Measurements from ENCODE around the gene MAN2A1.

The MAN2A1 gene

GRCh38 chr5:109900461-109900860, 210.7 kb downstream of the MAN2A1 start:
- Histone ChIP-seq H3K4me1 (ENCODE audit: control insufficient read depth, insufficient read depth, low read length) (no peaks in the 10 kb centered on the region), H3K4me3 (ENCODE audit: low read length) (no peak overlapping the region), H3K27me3 (ENCODE audit: control insufficient read depth, insufficient read depth, low read length) (no peaks in the 10 kb centered on the region), H3K27ac (ENCODE audit: low read depth, low read length) (no peak overlapping the region), H3K36me3 (ENCODE audit: control insufficient read depth, insufficient read depth, low read length) (no peaks in the 10 kb centered on the region), H3K9ac (ENCODE audit: low read length) (no peak overlapping the region)

GRCh38 chr5:109900911-109901627, 211.3 kb downstream of the MAN2A1 start:
- no peak overlapping the region for H3K9ac ChIP-seq (ENCODE audit: low read length)
- no peak overlapping the region for H3K4me3 ChIP-seq (ENCODE audit: low read length)
- no peaks in the 10 kb centered on the region for H3K27me3 ChIP-seq (ENCODE audit: control insufficient read depth, insufficient read depth, low read length)
- no peaks in the 10 kb centered on the region for H3K36me3 ChIP-seq (ENCODE audit: control insufficient read depth, insufficient read depth, low read length)
- no peaks in the 10 kb centered on the region for H3K4me1 ChIP-seq (ENCODE audit: control insufficient read depth, insufficient read depth, low read length)
- no peak overlapping the region for H3K27ac ChIP-seq (ENCODE audit: low read depth, low read length)

- Histone ChIP-seq H3K27me3 (ENCODE audit: control insufficient read depth, insufficient read depth, low read length) (no peaks in the 10 kb centered on the region), H3K36me3 (ENCODE audit: control insufficient read depth, insufficient read depth, low read length) (no peaks in the 10 kb centered on the region), H3K9ac (ENCODE audit: low read length) (no peak overlapping the region), H3K4me3 (ENCODE audit: low read length) (no peak overlapping the region), H3K4me1 (ENCODE audit: control insufficient read depth, insufficient read depth, low read length) (no peaks in the 10 kb centered on the region), H3K27ac (ENCODE audit: low read depth, low read length) (no peak overlapping the region)
Measured at GRCh38 chr5:109901628-109901981, 211.9 kb downstream of the MAN2A1 start.

- H3K9ac ChIP-seq (ENCODE audit: low read length) = no peak overlapping the region
Measured at GRCh38 chr5:109903061-109903460, 213.3 kb downstream of the MAN2A1 start.

GRCh38 chr5:109905906-109906305, 216.2 kb downstream of the MAN2A1 start:
- Histone ChIP-seq H3K9ac (ENCODE audit: low read length) (no peak overlapping the region), H3K27ac (ENCODE audit: low read depth, low read length) (no peak overlapping the region), H3K4me1 (ENCODE audit: control insufficient read depth, insufficient read depth, low read length) (no peaks in the 10 kb centered on the region), H3K36me3 (ENCODE audit: control insufficient read depth, insufficient read depth, low read length) (no peaks in the 10 kb centered on the region), H3K4me3 (ENCODE audit: low read length) (no peak overlapping the region), H3K27me3 (ENCODE audit: control insufficient read depth, insufficient read depth, low read length) (no peaks in the 10 kb centered on the region)

More at GRCh38 chr5:109903061-109903460, 213.3 kb downstream of the MAN2A1 start:
- H3K36me3 ChIP-seq (ENCODE audit: control insufficient read depth, insufficient read depth, low read length) = no peaks in the 10 kb centered on the region
- no peaks in the 10 kb centered on the region for H3K27me3 ChIP-seq (ENCODE audit: control insufficient read depth, insufficient read depth, low read length)
- no peaks in the 10 kb centered on the region for H3K4me1 ChIP-seq (ENCODE audit: control insufficient read depth, insufficient read depth, low read length)
- no peak overlapping the region for H3K27ac ChIP-seq (ENCODE audit: low read depth, low read length)
- H3K4me3 ChIP-seq (ENCODE audit: low read length) = no peak overlapping the region

- Histone ChIP-seq H3K27ac (ENCODE audit: low read depth, low read length) (no peak overlapping the region), H3K4me1 (ENCODE audit: control insufficient read depth, insufficient read depth, low read length) (no peaks in the 10 kb centered on the region), H3K9ac (ENCODE audit: low read length) (no peak overlapping the region), H3K4me3 (ENCODE audit: low read length) (no peak overlapping the region), H3K36me3 (ENCODE audit: control insufficient read depth, insufficient read depth, low read length) (no peaks in the 10 kb centered on the region), H3K27me3 (ENCODE audit: control insufficient read depth, insufficient read depth, low read length) (no peaks in the 10 kb centered on the region)
Measured at GRCh38 chr5:109907189-109907588, 217.5 kb downstream of the MAN2A1 start.

GRCh38 chr5:109907731-109908130, 218.0 kb downstream of the MAN2A1 start:
- Histone ChIP-seq H3K27me3 (ENCODE audit: control insufficient read depth, insufficient read depth, low read length) (no peaks in the 10 kb centered on the region), H3K4me1 (ENCODE audit: control insufficient read depth, insufficient read depth, low read length) (no peaks in the 10 kb centered on the region), H3K27ac (ENCODE audit: low read depth, low read length) (no peak overlapping the region), H3K9ac (ENCODE audit: low read length) (no peak overlapping the region), H3K4me3 (ENCODE audit: low read length) (no peak overlapping the region), H3K36me3 (ENCODE audit: control insufficient read depth, insufficient read depth, low read length) (no peaks in the 10 kb centered on the region)

GRCh38 chr5:109908366-109908765, 218.6 kb downstream of the MAN2A1 start:
- H3K9ac ChIP-seq (ENCODE audit: low read length) = no peak overlapping the region
- H3K27ac ChIP-seq (ENCODE audit: low read depth, low read length) = no peak overlapping the region
- no peak overlapping the region for H3K4me3 ChIP-seq (ENCODE audit: low read length)

GRCh38 chr5:109910874-109911273, 221.1 kb downstream of the MAN2A1 start:
- no peaks in the 10 kb centered on the region for H3K36me3 ChIP-seq (ENCODE audit: control insufficient read depth, insufficient read depth, low read length)
- no peaks in the 10 kb centered on the region for H3K27me3 ChIP-seq (ENCODE audit: control insufficient read depth, insufficient read depth, low read length)
- H3K27ac ChIP-seq (ENCODE audit: low read depth, low read length) = no peak overlapping the region
- no peak overlapping the region for H3K4me3 ChIP-seq (ENCODE audit: low read length)
- H3K9ac ChIP-seq (ENCODE audit: low read length) = no peak overlapping the region
- no peaks in the 10 kb centered on the region for H3K4me1 ChIP-seq (ENCODE audit: control insufficient read depth, insufficient read depth, low read length)

More at GRCh38 chr5:109908366-109908765, 218.6 kb downstream of the MAN2A1 start:
- Histone ChIP-seq H3K36me3 (ENCODE audit: control insufficient read depth, insufficient read depth, low read length) (no peaks in the 10 kb centered on the region), H3K27me3 (ENCODE audit: control insufficient read depth, insufficient read depth, low read length) (no peaks in the 10 kb centered on the region), H3K4me1 (ENCODE audit: control insufficient read depth, insufficient read depth, low read length) (no peaks in the 10 kb centered on the region)

- Histone ChIP-seq H3K27ac (ENCODE audit: low read depth, low read length) (no peak overlapping the region), H3K9ac (ENCODE audit: low read length) (no peak overlapping the region), H3K27me3 (ENCODE audit: control insufficient read depth, insufficient read depth, low read length) (no peaks in the 10 kb centered on the region), H3K4me3 (ENCODE audit: low read length) (no peak overlapping the region), H3K4me1 (ENCODE audit: control insufficient read depth, insufficient read depth, low read length) (no peaks in the 10 kb centered on the region), H3K36me3 (ENCODE audit: control insufficient read depth, insufficient read depth, low read length) (no peaks in the 10 kb centered on the region)
Measured at GRCh38 chr5:109911731-109912130, 222.0 kb downstream of the MAN2A1 start.

- no peaks in the 10 kb centered on the region for H3K27me3 ChIP-seq (ENCODE audit: control insufficient read depth, insufficient read depth, low read length)
- H3K9ac ChIP-seq (ENCODE audit: low read length) = no peak overlapping the region
Measured at GRCh38 chr5:109914906-109915305, 225.2 kb downstream of the MAN2A1 start.

GRCh38 chr5:109916481-109917153, 226.9 kb downstream of the MAN2A1 start:
- Histone ChIP-seq H3K36me3 (ENCODE audit: control insufficient read depth, insufficient read depth, low read length) (no peaks in the 10 kb centered on the region), H3K27ac (ENCODE audit: low read depth, low read length) (no peak overlapping the region), H3K9ac (ENCODE audit: low read length) (no peak overlapping the region), H3K4me1 (ENCODE audit: control insufficient read depth, insufficient read depth, low read length) (no peaks in the 10 kb centered on the region), H3K4me3 (ENCODE audit: low read length) (no peak overlapping the region), H3K27me3 (ENCODE audit: control insufficient read depth, insufficient read depth, low read length) (no peaks in the 10 kb centered on the region)

More at GRCh38 chr5:109914906-109915305, 225.2 kb downstream of the MAN2A1 start:
- no peaks in the 10 kb centered on the region for H3K36me3 ChIP-seq (ENCODE audit: control insufficient read depth, insufficient read depth, low read length)
- no peak overlapping the region for H3K4me3 ChIP-seq (ENCODE audit: low read length)
- H3K4me1 ChIP-seq (ENCODE audit: control insufficient read depth, insufficient read depth, low read length) = no peaks in the 10 kb centered on the region
- H3K27ac ChIP-seq (ENCODE audit: low read depth, low read length) = no peak overlapping the region
